Peyer's patch (tissue), 4 donors: Measurements from ENCODE around the gene B4GALT1. TPM values are rescaled to one million over a fixed set of nuclear protein-coding genes. Genes with fewer than 3 reads are reported as not detected.
A peak's percentile ranks its signal among the peaks of the same experiment; 100 is the strongest.
"Not testable (repeated sequence)": the region's sequence is repeated elsewhere in the genome, so short reads cannot be mapped to it uniquely, and the experiment has no call there.

Source experiments
- DNase-seq, 3 donors: peaks; one replicate each; pipeline ENCODE4 v3.0.0-alpha.2; 2017 to 2019
- H3K27ac ChIP-seq, 4 donors: fragments of 200-600 bp; sonication (generic); one replicate each; pipeline ENCODE4 v1.5.1; 2016 to 2019
- H3K27me3 ChIP-seq, 2 donors: fragments of 200-600 bp; sonication (generic); one replicate each; pipeline ENCODE4 v1.5.1; 2019
- H3K36me3 ChIP-seq, 3 donors: fragments of 200-600 bp; sonication (generic); one replicate each; pipeline ENCODE4 v1.5.1; 2016 to 2019
- H3K4me1 ChIP-seq, 4 donors: fragments of 200-600 bp; sonication (generic); one replicate each; pipeline ENCODE4 v1.5.1; 2016 to 2019
- H3K4me3 ChIP-seq, 4 donors: fragments of 200-600 bp; sonication (generic); 1 replicate in 3 of 4; 2 replicates in 1 of 4; pipeline ENCODE4 v1.5.1; 2016 to 2019; ENCODE audit warnings: mild to moderate bottlenecking in 1 of 4
- H3K9me3 ChIP-seq, 4 donors: fragments of 200-600 bp; sonication (generic); one replicate each; pipeline ENCODE4 v1.5.1; 2016 to 2019; ENCODE audit warnings: mild to moderate bottlenecking in 1 of 4
- POLR2A ChIP-seq, 2 donors: fragments of 450-650 bp; IDR thresholded peaks; one replicate each; pipeline ENCODE4 v1.5.1; 2017; ENCODE audit warnings: antibody characterized with exemption in 2 of 2, mild to moderate bottlenecking in 2 of 2, moderate library complexity in 2 of 2
- total RNA-seq, 4 donors: library from RNA; depleted of rRNA; stranded (reverse); fragments of >200 nt; gene quantifications; one replicate each; pipeline ENCODE4 v1.1.0, GENCODE V29; 2016
- TF ChIP-seq, protein P1 (sequence below), 6 experiments: fragments of 450-650 bp in 4 of 6; fragments of 200-600 bp in 2 of 6; sonication (generic) in 1 of 6; IDR thresholded peaks; one replicate each; pipeline ENCODE4 v1.5.1; 2017 to 2019; ENCODE audit warnings: antibody characterized with exemption in 6 of 6, mild to moderate bottlenecking in 3 of 6, moderate library complexity in 1 of 6

Gene B4GALT1
- total RNA-seq, 4 donors from 2014 or later = 26.4 to 65.3 (median 44.1) TPM

GRCh38 chr9:33162721-33163311 lies 4.3 kb downstream of the B4GALT1 start:
- peak in 1 of 3 donors; percentile 70 for DNase-seq
- peak overlapping the region; percentile 85 to 98 (median 92) for H3K27ac ChIP-seq
- H3K9me3 ChIP-seq = no peaks in the 10 kb centered on the region
- peak overlapping the region in 1 of 4 donors; percentile 24 for H3K4me3 ChIP-seq
- H3K36me3 ChIP-seq = no peaks in the 10 kb centered on the region
- TF ChIP-seq POLR2A (IDR thresholded peaks at IDR 0.05) = peak in 1 of 2 donors; percentile 11
- TF ChIP-seq, protein P1, sequence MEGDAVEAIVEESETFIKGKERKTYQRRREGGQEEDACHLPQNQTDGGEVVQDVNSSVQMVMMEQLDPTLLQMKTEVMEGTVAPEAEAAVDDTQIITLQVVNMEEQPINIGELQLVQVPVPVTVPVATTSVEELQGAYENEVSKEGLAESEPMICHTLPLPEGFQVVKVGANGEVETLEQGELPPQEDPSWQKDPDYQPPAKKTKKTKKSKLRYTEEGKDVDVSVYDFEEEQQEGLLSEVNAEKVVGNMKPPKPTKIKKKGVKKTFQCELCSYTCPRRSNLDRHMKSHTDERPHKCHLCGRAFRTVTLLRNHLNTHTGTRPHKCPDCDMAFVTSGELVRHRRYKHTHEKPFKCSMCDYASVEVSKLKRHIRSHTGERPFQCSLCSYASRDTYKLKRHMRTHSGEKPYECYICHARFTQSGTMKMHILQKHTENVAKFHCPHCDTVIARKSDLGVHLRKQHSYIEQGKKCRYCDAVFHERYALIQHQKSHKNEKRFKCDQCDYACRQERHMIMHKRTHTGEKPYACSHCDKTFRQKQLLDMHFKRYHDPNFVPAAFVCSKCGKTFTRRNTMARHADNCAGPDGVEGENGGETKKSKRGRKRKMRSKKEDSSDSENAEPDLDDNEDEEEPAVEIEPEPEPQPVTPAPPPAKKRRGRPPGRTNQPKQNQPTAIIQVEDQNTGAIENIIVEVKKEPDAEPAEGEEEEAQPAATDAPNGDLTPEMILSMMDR (IDR thresholded peaks at IDR 0.05) = no peak
- H3K27me3 ChIP-seq = no peaks in the 10 kb centered on the region
- H3K4me1 ChIP-seq = peaks cover 37 to 76% (median 54%) of the 10 kb centered on the region in 4 donors

DNA sequence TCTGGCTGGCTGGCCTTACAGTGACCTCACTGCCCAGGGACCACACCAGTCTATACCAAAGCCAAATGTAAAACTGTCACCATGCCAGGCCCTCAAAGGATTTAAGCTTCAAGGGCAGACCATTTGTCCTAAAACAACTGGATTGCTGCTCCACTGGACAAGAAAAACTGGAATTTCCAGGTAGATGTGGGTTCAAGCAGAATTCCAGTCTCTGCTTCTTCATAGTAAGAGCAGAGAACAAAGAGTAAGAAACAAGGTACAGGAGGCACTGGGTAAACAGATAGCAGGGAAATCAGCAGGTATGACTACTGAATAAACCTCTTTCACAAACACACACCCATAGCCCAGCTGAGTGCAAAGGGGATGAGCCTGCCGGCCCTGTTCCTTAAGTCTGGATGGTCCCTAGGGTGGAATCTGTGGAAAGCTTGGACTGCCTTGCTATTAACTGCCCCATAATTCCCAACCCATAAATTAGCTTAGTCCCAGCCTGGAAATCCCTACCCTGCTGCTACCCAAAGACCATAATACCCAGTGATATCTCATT lies 5.5 kb downstream of the B4GALT1 start:
- peak overlapping the region in 1 of 4 donors; percentile 6 for H3K4me3 ChIP-seq
- H3K36me3 ChIP-seq = no peaks in the 10 kb centered on the region

GRCh38 chr9:33161011-33161588 lies 6.0 kb downstream of the B4GALT1 start:
- TF ChIP-seq POLR2A (IDR thresholded peaks at IDR 0.05) = peak in 1 of 2 donors; percentile 30
- TF ChIP-seq, protein P1 (IDR thresholded peaks at IDR 0.05) = no peak
- Histone ChIP-seq H3K4me3 (peak overlapping the region in 1 of 4 donors; percentile 6), H3K9me3 (no peaks in the 10 kb centered on the region), H3K4me1 (peaks cover 37 to 84% (median 59%) of the 10 kb centered on the region in 4 donors), H3K36me3 (no peaks in the 10 kb centered on the region), H3K27ac (peak overlapping the region; percentile 85 to 98 (median 92)), H3K27me3 (no peaks in the 10 kb centered on the region)
- DNase-seq = peak in 2 of 3 donors; percentile 62 to 77

More for the DNA sequence above, 5.5 kb downstream of the B4GALT1 start:
- no peaks in the 10 kb centered on the region for H3K9me3 ChIP-seq
- no peaks in the 10 kb centered on the region for H3K27me3 ChIP-seq
- no peak for DNase-seq
- peaks cover 37 to 84% (median 57%) of the 10 kb centered on the region in 4 donors for H3K4me1 ChIP-seq
- peak overlapping the region; percentile 85 to 98 (median 92) for H3K27ac ChIP-seq
- TF ChIP-seq, protein P1 (IDR thresholded peaks at IDR 0.05) = no peak
- no peak for TF ChIP-seq POLR2A (IDR thresholded peaks at IDR 0.05)

DNA sequence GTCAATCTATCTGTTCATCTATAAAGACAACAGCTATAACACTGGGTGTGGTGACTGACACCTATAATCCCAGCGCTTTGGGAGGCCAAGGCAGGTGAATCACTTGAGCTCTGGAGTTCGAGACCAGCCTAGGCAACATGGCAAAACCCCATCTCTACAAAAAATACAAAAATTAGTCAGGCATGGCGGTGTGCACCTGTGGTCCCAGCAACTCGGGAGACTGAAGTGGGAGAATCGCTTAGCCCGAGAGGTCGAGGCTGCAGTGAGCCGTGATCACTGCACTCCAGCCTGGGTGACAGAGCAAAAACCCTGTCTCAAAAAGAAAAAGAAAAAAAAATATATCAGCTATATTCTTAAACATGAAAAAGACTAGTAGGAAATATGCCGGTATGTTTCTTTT lies 6.7 kb downstream of the B4GALT1 start:
- H3K4me3 ChIP-seq = peak overlapping the region in 1 of 4 donors; percentile 6
- H3K36me3 ChIP-seq, H3K27me3 ChIP-seq, H3K9me3 ChIP-seq, DNase-seq: not testable (repeated sequence)
- H3K4me1 ChIP-seq = peaks cover 37 to 83% (median 59%) of the 10 kb centered on the region in 4 donors
- peak overlapping the region; percentile 85 to 98 (median 92) for H3K27ac ChIP-seq

DNA sequence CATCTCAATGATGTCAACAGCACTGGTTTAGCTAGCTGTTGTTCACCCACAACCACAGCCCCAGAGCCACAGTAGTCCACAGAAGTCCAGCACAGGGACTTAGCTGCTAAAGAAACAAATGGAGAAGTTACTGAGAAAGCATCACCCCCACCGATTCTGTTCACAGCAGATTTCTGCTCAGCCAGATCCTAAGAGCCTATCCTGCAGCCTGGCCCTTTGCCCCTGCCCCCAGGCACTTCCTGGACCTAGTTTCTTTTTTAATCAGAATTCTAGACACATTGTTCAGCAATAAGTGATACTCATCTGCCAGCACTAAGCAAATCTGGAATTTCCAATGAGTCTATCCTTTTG lies 7.4 kb downstream of the B4GALT1 start:
- DNase-seq = peak; percentile 52 to 88 (median 87)
- TF ChIP-seq, protein P1 (IDR thresholded peaks at IDR 0.05) = no peak
- TF ChIP-seq POLR2A (IDR thresholded peaks at IDR 0.05) = no peak
- no peaks in the 10 kb centered on the region for H3K27me3 ChIP-seq
- H3K9me3 ChIP-seq = no peaks in the 10 kb centered on the region
- peaks cover 37 to 84% (median 59%) of the 10 kb centered on the region in 4 donors for H3K4me1 ChIP-seq
- H3K27ac ChIP-seq = peak overlapping the region; percentile 85 to 98 (median 92)
- H3K4me3 ChIP-seq = peak overlapping the region in 1 of 4 donors; percentile 6
- no peaks in the 10 kb centered on the region for H3K36me3 ChIP-seq
